ENCODE data around the gene SMARCB1.

The SMARCB1 gene

GRCh38 chr22:23786261-23786710 lies 480 bp upstream of the SMARCB1 start:
- peak overlapping the region; percentile 42 to 71 for H3K4me3 ChIP-seq (ENCODE audit: low read length in 2 of 2)
- peaks cover 6% of the 10 kb centered on the region for H3K79me1 ChIP-seq (ENCODE audit: low read depth, low read length)
- peak overlapping the region; percentile 96 for H2AFZ ChIP-seq (ENCODE audit: low read length)
- H3K4me1 ChIP-seq (ENCODE audit: control insufficient read depth in 2 of 2, insufficient read depth in 1 of 2, low read depth in 1 of 2, low read length in 2 of 2), result peaks cover 6 to 11% of the 10 kb centered on the region in 2 donors
- no peak overlapping the region for H2AK5ac ChIP-seq (ENCODE audit: low read depth, low read length)
- no peak overlapping the region for H3K4ac ChIP-seq (ENCODE audit: low read length)
- H3K27me3 ChIP-seq (ENCODE audit: control insufficient read depth in 3 of 3, insufficient read depth in 3 of 3, low read depth in 1 of 3, low read length in 3 of 3), result no peaks in the 10 kb centered on the region
- no peaks in the 10 kb centered on the region for H3K9me3 ChIP-seq (replicated peaks in 1 of 2; ENCODE audit: control insufficient read depth in 2 of 2, insufficient read depth in 1 of 2, low read depth in 1 of 2, low read length in 2 of 2)
- H3K23ac ChIP-seq (ENCODE audit: low read depth, low read length, poor library complexity), result no peak overlapping the region
- no peak overlapping the region for H2BK120ac ChIP-seq (ENCODE audit: low read depth, low read length)
- no peak overlapping the region for H3K14ac ChIP-seq (ENCODE audit: low read length)
- peak overlapping the region; percentile 57 for H3K27ac ChIP-seq (replicated peaks; ENCODE audit: low read length)
- H2BK5ac ChIP-seq (ENCODE audit: low read length), result no peak overlapping the region
- H2BK12ac ChIP-seq (ENCODE audit: low read length), result peak overlapping the region; percentile 8
- no peak for DNase-seq (ENCODE audit: low spot score)
- no CpG with 5 or more reads among the region's 9 CpGs for WGBS, 2 donors (ENCODE audit: extremely low coverage in 2 of 2, insufficient read length in 2 of 2, insufficient replicate concordance in 1 of 2)
- H3K18ac ChIP-seq (ENCODE audit: low read length), result peak overlapping the region; percentile 61
- H4K8ac ChIP-seq (ENCODE audit: low read depth, low read length), result peak overlapping the region; percentile 26
- no peak overlapping the region for H4K91ac ChIP-seq (ENCODE audit: low read depth, low read length, poor library complexity)
- H3K36me3 ChIP-seq (replicated peaks in 1 of 2; ENCODE audit: control insufficient read depth in 2 of 2, insufficient read depth in 2 of 2, low read length in 2 of 2), result peaks cover 0 to 29% of the 10 kb centered on the region in 2 donors
- peak overlapping the region; percentile 78 for H3K9ac ChIP-seq (ENCODE audit: low read depth, low read length, poor library complexity)
- H3K4me2 ChIP-seq (ENCODE audit: insufficient read depth, low read length, poor library complexity, severe bottlenecking), result peak overlapping the region; percentile 54
- H2BK15ac ChIP-seq (ENCODE audit: low read length), result peak overlapping the region; percentile 1

- WGBS, 2 donors (ENCODE audit: extremely low coverage in 2 of 2, insufficient read length in 2 of 2, insufficient replicate concordance in 1 of 2), result no CpG with 5 or more reads among the region's 5 CpGs
Observed at GRCh38 chr22:23787600-23787896, 782 bp downstream of the SMARCB1 start.

GRCh38 chr22:23787910-23788309 lies 1.1 kb downstream of the SMARCB1 start:
- Histone ChIP-seq H3K18ac (ENCODE audit: low read length) (no peak overlapping the region), H2BK12ac (ENCODE audit: low read length) (no peak overlapping the region), H3K79me1 (ENCODE audit: low read depth, low read length) (peaks cover 13% of the 10 kb centered on the region), H3K14ac (ENCODE audit: low read length) (no peak overlapping the region), H3K27ac (replicated peaks; ENCODE audit: low read length) (no peak overlapping the region), H2AK5ac (ENCODE audit: low read depth, low read length) (no peak overlapping the region), H3K4ac (ENCODE audit: low read length) (no peak overlapping the region), H3K4me3 (ENCODE audit: low read length in 2 of 2) (peak overlapping the region; percentile 71 to 95), H2AFZ (ENCODE audit: low read length) (no peak overlapping the region), H2BK15ac (ENCODE audit: low read length) (no peak overlapping the region), H3K27me3 (ENCODE audit: control insufficient read depth in 3 of 3, insufficient read depth in 3 of 3, low read depth in 1 of 3, low read length in 3 of 3) (no peaks in the 10 kb centered on the region), H3K23ac (ENCODE audit: low read depth, low read length, poor library complexity) (no peak overlapping the region), H2BK120ac (ENCODE audit: low read depth, low read length) (no peak overlapping the region), H3K9me3 (replicated peaks in 1 of 2; ENCODE audit: control insufficient read depth in 2 of 2, insufficient read depth in 1 of 2, low read depth in 1 of 2, low read length in 2 of 2) (no peaks in the 10 kb centered on the region), H3K9ac (ENCODE audit: low read depth, low read length, poor library complexity) (no peak overlapping the region), H4K8ac (ENCODE audit: low read depth, low read length) (no peak overlapping the region), H2BK5ac (ENCODE audit: low read length) (no peak overlapping the region), H3K4me1 (ENCODE audit: control insufficient read depth in 2 of 2, insufficient read depth in 1 of 2, low read depth in 1 of 2, low read length in 2 of 2) (peaks cover 6 to 11% of the 10 kb centered on the region in 2 donors), H3K36me3 (replicated peaks in 1 of 2; ENCODE audit: control insufficient read depth in 2 of 2, insufficient read depth in 2 of 2, low read length in 2 of 2) (peaks cover 6 to 46% of the 10 kb centered on the region in 2 donors), H3K4me2 (ENCODE audit: insufficient read depth, low read length, poor library complexity, severe bottlenecking) (peak overlapping the region; percentile 45), H4K91ac (ENCODE audit: low read depth, low read length, poor library complexity) (no peak overlapping the region)
- no CpG with 5 or more reads among the region's 3 CpGs for WGBS, 2 donors (ENCODE audit: extremely low coverage in 2 of 2, insufficient read length in 2 of 2, insufficient replicate concordance in 1 of 2)
- DNase-seq (ENCODE audit: low spot score), result no peak

More at GRCh38 chr22:23787600-23787896, 782 bp downstream of the SMARCB1 start:
- DNase-seq (ENCODE audit: low spot score), result no peak
- Histone ChIP-seq H2BK5ac (ENCODE audit: low read length) (no peak overlapping the region), H3K14ac (ENCODE audit: low read length) (no peak overlapping the region), H3K9me3 (replicated peaks in 1 of 2; ENCODE audit: control insufficient read depth in 2 of 2, insufficient read depth in 1 of 2, low read depth in 1 of 2, low read length in 2 of 2) (no peaks in the 10 kb centered on the region), H3K27ac (replicated peaks; ENCODE audit: low read length) (no peak overlapping the region), H3K9ac (ENCODE audit: low read depth, low read length, poor library complexity) (peak overlapping the region; percentile 26), H2BK15ac (ENCODE audit: low read length) (no peak overlapping the region), H3K4me1 (ENCODE audit: control insufficient read depth in 2 of 2, insufficient read depth in 1 of 2, low read depth in 1 of 2, low read length in 2 of 2) (peaks cover 6 to 11% of the 10 kb centered on the region in 2 donors), H3K36me3 (replicated peaks in 1 of 2; ENCODE audit: control insufficient read depth in 2 of 2, insufficient read depth in 2 of 2, low read length in 2 of 2) (peaks cover 6 to 42% of the 10 kb centered on the region in 2 donors), H3K79me1 (ENCODE audit: low read depth, low read length) (peaks cover 13% of the 10 kb centered on the region), H3K4me3 (ENCODE audit: low read length in 2 of 2) (peak overlapping the region; percentile 71 to 95), H3K18ac (ENCODE audit: low read length) (no peak overlapping the region), H2AK5ac (ENCODE audit: low read depth, low read length) (no peak overlapping the region), H3K4ac (ENCODE audit: low read length) (no peak overlapping the region), H2AFZ (ENCODE audit: low read length) (peak overlapping the region; percentile 96), H4K91ac (ENCODE audit: low read depth, low read length, poor library complexity) (no peak overlapping the region), H4K8ac (ENCODE audit: low read depth, low read length) (no peak overlapping the region), H2BK12ac (ENCODE audit: low read length) (no peak overlapping the region), H3K27me3 (ENCODE audit: control insufficient read depth in 3 of 3, insufficient read depth in 3 of 3, low read depth in 1 of 3, low read length in 3 of 3) (no peaks in the 10 kb centered on the region), H2BK120ac (ENCODE audit: low read depth, low read length) (no peak overlapping the region), H3K23ac (ENCODE audit: low read depth, low read length, poor library complexity) (peak overlapping the region; percentile 98), H3K4me2 (ENCODE audit: insufficient read depth, low read length, poor library complexity, severe bottlenecking) (peak overlapping the region; percentile 45)

- Histone ChIP-seq H4K8ac (ENCODE audit: low read depth, low read length) (no peak overlapping the region), H4K91ac (ENCODE audit: low read depth, low read length, poor library complexity) (no peak overlapping the region), H3K79me1 (ENCODE audit: low read depth, low read length) (peaks cover 17% of the 10 kb centered on the region), H3K4me2 (ENCODE audit: insufficient read depth, low read length, poor library complexity, severe bottlenecking) (no peak overlapping the region), H3K18ac (ENCODE audit: low read length) (no peak overlapping the region), H3K23ac (ENCODE audit: low read depth, low read length, poor library complexity) (no peak overlapping the region), H3K9ac (ENCODE audit: low read depth, low read length, poor library complexity) (no peak overlapping the region), H2BK12ac (ENCODE audit: low read length) (no peak overlapping the region), H3K4me1 (ENCODE audit: control insufficient read depth in 2 of 2, insufficient read depth in 1 of 2, low read depth in 1 of 2, low read length in 2 of 2) (peaks cover 6 to 11% of the 10 kb centered on the region in 2 donors), H3K27ac (replicated peaks; ENCODE audit: low read length) (no peak overlapping the region), H2BK5ac (ENCODE audit: low read length) (no peak overlapping the region), H2BK120ac (ENCODE audit: low read depth, low read length) (no peak overlapping the region), H3K4me3 (ENCODE audit: low read length in 2 of 2) (no peak overlapping the region), H2BK15ac (ENCODE audit: low read length) (no peak overlapping the region), H3K36me3 (replicated peaks in 1 of 2; ENCODE audit: control insufficient read depth in 2 of 2, insufficient read depth in 2 of 2, low read length in 2 of 2) (peaks cover 15 to 56% of the 10 kb centered on the region in 2 donors), H2AFZ (ENCODE audit: low read length) (no peak overlapping the region), H3K14ac (ENCODE audit: low read length) (no peak overlapping the region), H3K4ac (ENCODE audit: low read length) (no peak overlapping the region), H3K9me3 (replicated peaks in 1 of 2; ENCODE audit: control insufficient read depth in 2 of 2, insufficient read depth in 1 of 2, low read depth in 1 of 2, low read length in 2 of 2) (no peaks in the 10 kb centered on the region), H3K27me3 (ENCODE audit: control insufficient read depth in 3 of 3, insufficient read depth in 3 of 3, low read depth in 1 of 3, low read length in 3 of 3) (no peaks in the 10 kb centered on the region), H2AK5ac (ENCODE audit: low read depth, low read length) (no peak overlapping the region)
- WGBS, 2 donors (ENCODE audit: extremely low coverage in 2 of 2, insufficient read length in 2 of 2, insufficient replicate concordance in 1 of 2), result no CpG with 5 or more reads among the region's 4 CpGs
- no peak for DNase-seq (ENCODE audit: low spot score)
Observed at GRCh38 chr22:23789121-23789520, 2.4 kb downstream of the SMARCB1 start.
